M059J (cell line): ENCODE results near the gene EIF2A. TPM values are rescaled to one million over a fixed set of nuclear protein-coding genes. Genes with fewer than 3 reads are reported as not detected.
"Not testable (repeated sequence)": the region's sequence is repeated elsewhere in the genome, so short reads cannot be mapped to it uniquely, and the experiment has no call there.

Source experiments
- DNase-seq: peaks from one replicate; pipeline ENCODE4 v3.0.0-alpha.2; 2012; ENCODE audit warnings: low read depth
- total RNA-seq: library from RNA; depleted of rRNA; stranded (reverse); fragments of >200 nt; shearing (Covaris generic); gene quantifications from 2 replicates; pipeline ENCODE4 v1.2.3, GENCODE V29; 2014

The EIF2A gene
- total RNA-seq, 1 experiment from 2014 or later, result 227 TPM

DNA sequence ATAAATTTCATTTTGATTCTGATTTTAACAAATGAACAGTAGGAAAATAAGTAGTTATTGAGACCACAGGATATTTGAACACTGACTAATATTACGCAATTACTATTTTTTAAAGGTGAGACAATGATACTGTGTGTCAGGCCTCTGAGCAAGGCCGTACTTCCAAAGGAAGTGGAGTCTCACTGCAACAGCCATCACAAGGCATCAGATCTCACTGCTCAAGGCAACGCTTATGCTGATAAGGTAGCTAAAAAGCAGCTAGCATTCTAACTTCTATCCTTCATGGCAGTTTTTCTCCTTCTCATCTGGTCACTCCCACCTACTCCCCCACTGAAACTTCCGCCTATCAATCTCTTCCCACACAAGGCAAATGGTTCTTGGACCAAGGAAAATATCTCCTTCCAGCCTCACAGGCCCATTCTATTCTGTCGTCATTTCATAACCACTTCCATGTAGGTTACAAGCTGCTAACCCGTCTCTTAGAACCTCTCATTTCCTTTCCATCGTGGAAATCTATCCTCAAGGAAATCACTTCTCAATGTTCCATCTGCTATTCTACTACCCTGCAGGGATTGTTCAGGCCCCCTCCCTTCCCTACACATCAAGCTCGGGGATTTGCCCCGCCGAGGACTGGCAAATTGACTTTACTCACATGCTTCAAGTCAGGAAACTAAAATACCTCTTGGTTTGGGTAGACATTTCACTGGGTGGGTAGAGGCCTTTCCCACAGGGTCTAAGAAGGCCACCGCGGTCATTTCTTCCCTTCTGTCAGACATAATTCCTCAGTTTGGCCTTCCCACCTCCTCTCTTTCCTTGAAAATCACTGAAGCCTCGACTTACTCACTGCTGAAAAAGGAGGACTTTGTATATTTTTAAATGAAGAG, 54.3 kb downstream of the EIF2A start:
- peak; percentile 52 for DNase-seq

DNA sequence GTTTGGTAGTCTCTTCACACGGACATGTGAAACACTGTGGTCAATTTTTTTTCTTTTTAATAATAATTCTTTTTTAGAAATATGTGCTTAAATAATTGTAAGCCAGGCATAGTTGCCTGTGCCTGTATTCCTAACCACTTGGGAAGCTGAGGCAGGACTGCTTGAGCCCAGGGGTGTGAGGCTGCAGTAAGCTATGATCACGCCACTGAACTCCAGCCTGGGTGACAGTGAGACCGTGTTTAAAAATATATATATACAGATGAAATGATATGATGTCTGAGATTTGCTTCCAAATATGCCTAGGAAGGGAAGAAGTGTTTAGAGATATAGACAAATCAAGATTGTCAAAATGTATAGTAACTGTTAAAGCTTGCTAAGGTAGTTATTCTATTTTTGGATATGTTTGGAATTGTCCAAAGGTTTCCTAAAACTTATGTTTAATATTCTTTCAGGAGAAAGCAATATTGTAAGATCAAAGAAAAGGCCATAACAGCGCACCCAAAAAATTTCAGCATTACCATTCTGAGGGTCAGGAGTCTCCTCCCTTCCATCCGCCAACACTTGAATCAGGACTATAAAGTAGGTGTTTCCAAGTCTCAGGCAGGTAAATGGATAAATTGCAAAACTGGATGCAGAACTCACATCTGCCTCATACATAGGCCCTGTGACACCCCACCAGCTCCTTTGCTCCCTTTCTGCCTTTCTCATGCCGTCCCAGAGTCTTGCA, 56.0 kb downstream of the EIF2A start:
- DNase-seq, result no peak

DNA sequence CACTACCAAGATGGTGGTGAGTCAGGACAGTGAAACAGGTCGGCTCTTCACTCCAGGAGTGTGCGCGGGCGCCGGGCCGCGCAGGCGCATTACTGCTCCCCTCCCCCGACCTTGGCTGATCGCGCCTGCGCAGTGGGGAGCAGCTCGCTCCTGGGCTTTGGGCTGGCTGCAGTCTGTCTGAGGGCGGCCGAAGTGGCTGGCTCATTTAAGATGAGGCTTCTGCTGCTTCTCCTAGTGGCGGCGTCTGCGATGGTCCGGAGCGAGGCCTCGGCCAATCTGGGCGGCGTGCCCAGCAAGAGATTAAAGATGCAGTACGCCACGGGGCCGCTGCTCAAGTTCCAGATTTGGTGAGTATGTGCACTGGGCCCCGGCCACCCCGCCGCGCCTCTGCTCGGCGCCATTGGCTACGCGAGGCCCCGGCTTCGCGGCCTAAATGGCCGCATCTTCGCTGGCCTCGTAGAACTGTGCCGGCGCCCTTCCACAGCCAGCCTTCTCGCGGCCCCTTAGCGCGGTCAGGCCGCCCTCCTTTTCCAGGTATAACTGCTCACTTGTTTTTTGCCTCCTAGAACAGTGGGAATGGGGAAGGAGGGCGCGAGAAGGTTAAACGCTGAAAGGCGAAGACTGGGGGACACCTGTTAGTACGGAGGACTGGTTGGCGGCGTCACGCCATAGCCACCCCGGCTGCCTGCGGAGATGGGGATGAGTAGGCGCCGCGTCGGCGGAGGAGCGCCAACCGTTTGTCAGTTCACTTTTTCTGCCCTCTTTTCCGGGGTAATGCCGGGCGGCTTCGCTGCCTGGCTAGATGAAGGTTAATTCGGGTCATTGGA, 56.8 kb downstream of the EIF2A start, which contains the start of gene SELENOT:
TSS of gene SELENOT (plus strand) at position 169 of the 827 bp plus-strand sequence. CDS start at position 211, 42 bp downstream.
- peak; percentile 97 for DNase-seq

DNA sequence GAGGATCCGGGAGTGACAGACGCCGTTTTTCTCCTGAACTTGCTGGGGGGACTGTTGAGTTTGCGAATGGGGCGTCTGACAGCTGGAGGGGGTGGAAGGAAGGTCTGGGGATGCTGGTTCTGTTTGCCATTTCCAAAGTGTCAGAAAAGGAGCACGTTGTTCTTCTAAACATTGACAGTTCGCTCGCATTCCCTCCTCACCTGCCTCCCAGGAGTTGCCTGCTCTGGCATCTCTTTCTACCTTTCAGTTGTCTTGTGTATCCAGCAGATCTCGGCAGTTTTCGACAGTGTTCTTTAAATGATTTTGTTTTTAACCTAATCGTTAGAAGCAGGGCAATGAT, 57.4 kb downstream of the EIF2A start:
- DNase-seq, result no peak

DNA sequence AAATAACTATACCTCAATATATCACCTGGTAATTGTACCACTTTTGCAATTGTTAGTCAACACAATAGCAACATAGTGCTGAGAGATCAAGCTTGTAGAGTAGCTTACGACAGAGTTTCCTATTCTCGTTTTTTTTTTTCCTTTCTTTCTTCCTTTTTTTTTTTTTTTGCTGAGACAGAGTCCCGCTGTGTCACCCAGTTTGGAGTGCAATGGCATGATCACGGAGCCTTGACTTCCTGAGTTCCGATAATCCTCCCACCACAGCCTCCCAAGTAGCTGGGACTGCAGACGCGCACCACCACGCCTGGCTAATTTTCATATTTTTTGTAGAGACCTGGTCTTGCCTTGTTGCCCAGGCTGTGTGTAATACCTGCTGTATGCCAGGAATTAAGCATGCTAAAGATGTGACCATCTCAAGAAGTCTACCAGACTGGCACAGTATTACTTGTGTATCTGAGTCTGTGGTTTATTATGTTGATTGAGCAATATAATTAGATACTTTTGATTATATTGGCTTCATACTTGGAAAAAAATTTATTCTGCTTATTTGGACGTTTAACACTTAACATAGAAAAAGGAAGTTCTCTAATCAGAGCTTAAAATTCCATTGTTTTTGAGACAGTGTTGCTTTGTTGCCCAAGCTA, 59.5 kb downstream of the EIF2A start:
- no peak for DNase-seq

DNA sequence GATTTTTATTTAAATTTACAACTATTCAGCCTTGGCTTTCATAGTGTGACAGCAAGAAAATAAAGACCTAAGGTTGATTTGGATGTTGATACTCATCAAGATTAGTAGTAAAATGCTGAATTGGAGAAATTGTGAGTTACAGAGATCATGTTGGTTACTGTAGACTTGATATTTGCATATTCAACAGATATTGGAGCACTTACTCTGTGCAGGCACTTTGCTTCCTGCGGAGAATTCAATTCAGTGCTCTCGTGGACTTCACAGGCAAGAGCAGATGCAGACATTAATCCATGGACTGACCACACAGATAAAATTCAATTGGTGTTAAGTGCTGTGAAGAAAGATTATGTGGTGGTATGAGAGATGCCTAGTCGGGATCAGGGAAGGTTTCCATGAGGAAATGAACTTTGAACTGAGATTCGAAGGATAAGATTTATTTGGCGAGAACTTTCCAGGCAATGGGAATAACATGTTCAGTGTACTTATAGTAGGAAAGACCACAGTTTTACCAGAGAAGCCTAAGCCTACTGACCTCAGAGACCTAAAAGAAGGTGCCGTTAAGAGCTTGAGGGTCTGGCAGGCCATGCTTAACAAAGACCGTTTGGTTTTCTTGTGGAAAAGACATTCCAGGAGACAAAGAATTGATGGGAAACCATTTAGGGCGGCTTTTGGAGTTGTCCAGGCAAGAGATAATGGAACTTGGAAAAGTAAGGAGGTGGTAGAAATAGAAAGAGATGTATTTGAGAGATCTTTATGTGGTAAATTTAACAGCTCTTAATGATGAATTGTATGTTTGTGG, 60.9 kb downstream of the EIF2A start:
- DNase-seq, result no peak

DNA sequence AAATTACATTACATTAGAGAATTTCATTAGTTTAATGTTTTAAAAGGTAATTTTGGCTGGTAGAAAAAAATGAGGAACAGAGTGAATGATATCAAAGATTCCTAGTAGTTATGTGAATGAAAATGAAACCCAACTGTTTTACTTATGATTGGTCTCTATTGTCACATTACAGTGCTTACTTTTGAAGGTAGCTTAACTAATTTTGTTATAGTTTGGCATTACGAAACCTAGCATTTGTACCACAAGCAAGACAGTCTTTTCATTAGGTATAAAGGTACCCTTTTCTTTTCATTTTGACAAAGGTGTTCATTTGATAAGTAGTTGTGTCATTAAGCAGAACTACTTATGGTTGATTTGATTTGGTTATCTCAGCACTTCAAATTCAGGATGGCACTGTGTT, 63.4 kb downstream of the EIF2A start:
- DNase-seq, result no peak

DNA sequence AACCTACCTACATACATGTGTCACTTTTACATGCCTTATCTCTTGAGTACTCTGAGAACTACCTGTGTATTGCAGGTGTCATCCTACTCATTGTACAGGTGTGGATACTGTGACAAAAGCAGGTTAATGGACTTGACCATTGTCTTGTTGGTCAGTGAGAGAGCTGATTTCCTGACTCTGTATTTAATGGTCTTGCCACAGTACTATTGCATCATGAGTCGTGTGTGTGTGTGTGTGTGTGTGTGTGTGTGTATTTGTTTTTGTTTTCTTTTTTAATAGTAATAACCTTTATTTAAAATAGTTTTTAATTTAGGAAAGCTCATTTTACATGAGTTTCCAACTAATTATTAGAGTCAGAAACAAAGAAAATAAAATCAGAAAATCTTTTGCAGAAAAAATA, 64.2 kb downstream of the EIF2A start:
- DNase-seq, result no peak

DNA sequence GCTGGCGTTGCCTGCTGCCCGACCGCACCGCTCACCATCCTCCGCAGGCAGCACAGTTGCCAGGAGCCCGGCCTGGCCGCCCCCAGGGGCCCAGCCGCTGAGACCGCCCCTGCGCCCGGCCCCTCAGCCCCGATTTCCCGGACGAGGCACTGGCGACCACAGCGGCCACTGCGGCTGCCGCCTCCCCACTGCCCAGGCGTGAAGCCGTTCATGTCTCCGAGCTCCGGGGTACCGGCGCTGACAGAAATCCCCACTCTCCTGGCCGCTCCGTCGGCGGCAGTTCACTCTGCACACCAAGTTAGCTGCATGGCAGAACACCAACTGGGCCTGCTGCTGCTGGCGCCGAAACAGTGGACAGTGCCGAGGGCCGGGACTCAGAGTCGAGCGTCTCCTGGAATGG, 65.1 kb downstream of the EIF2A start:
- DNase-seq, result no peak

DNA sequence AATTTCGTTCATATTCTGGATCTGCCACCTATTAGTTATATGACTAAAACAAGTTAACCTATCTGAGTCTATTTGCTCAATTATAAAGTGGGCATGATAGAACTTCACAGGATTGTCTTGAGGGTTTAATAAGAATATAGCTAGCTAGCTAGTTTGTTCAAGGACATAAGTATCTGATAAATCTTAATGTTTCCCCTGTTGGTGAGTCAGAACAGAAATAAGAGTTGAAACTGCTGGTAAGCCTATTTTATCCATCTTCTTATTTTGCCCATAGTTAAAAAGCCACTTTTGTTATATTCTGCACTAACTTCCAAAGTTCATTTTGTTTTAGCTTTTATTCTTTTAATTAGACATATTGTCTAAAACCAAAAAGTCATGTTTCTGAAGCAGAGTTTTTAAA, 65.9 kb downstream of the EIF2A start:
- no peak for DNase-seq

DNA sequence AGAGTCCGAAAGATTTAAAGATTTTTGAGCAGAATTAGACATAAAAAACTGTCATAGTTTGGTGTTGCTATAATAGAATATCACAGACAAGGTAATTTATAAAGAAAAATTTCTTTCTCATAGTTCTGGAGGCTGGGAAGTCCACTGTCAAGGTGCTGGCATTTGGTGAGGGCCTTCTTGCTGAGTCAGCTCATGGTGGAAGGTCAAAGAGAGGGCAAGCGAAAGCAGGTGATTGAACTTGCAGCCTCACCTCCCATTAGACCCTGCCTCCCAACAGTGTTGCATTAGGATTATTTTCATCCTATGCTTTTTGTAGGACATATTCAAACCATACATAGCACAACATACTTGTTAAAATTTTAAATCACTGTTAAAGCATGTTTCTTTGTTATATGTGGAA, 66.4 kb downstream of the EIF2A start:
- no peak for DNase-seq

DNA sequence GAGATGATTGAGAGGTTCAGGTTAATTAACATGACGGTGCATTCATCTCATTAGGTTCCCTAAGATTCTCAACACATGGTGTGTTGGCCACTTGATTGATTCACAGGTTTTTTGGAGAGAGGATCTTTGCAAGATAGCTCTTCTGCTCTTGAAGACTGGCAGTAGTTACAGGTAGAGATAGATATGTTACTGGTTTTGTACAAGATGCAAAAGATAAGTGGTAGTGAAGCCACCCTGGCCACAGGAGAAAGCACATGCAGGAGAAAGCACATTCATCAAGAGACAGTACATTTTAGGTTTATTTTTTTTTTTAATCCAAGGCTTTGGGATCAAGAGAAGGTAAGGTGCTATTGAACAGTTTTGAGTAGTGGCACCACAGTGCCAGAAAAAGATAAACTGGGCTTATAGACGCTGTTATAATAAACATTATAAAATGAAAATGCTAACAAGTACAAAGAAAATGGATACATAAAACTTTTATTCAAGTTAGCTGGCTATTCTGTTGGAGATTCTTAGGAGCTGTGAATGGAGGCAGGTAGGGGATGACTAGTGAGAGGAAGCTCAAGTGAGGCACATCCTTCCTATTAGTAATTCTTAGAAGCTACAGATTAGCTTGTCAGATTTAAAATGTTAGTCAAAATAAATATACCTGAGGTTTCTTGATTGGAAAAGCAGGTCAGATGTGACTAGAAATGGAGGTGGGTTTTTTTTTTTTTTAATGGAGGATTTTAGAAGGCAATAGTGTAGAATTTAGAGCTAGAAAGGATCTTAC, 67.3 kb downstream of the EIF2A start:
- no peak for DNase-seq

DNA sequence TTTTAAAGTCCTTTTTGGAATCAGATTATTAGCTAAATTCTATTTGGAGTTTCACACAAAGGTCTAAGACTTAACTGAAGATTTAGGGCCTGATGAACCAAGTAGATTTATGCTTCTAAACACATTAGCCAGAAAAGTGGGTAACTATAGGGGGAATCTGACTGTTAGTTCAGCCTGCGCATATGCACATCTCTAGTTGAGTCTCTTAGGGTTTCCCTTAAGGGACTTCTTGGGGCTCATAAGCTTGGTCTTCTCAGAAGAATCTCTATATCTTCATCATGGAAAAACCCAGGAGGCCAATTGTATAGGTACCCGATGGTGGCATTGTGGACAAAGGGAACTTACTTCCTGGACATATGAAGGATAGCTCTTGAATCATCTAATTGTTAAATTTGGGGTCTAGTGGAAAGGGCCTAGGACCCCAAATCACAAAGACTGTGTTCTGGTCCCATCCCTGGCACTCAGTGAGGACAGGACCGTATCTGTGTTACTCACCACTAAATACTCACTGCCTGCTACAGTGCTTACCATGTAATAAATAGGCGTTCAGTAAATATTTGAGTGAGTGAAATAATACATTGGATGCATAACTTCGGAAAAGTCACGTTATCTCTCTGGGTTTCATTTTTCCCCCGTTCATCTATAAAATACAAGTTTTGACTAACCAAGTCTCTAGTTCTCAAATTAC, 73.6 kb downstream of the EIF2A start:
- DNase-seq, result no peak

DNA sequence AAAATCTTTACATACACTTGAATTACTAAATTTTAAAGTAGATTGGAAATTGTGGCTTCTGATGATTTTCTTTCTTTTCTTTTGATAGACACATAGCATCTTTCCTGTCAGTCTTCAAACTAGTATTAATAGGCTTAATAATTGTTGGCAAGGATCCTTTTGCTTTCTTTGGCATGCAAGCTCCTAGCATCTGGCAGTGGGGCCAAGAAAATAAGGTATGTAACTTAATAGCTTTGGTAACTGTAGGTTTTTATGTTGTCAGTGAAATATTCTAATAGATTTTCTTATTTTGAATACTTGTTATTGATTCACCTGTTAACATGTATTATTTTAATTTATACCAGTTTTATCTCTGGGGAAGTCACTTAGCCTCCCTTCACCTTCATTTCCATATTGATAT, 76.4 kb downstream of the EIF2A start:
- DNase-seq, result not testable (repeated sequence)

DNA sequence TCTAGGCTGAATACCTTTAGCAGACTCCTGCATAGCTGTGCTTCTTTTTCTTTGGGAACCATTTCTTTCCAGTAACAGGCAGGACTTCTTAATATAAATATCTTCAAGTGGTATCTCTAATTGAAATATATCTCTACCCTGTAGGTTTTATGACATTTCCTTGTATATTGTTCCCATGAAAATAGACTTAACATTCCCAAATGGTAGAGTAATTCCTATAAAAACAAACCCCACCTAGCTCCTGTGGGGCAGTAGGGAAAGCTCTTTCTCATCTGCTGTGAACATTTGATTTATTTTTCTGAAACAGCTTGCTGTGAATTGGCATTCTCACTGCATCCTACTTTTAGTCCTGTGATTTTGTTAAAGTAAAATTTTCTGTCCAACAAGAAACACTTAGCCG, 77.4 kb downstream of the EIF2A start:
- DNase-seq, result no peak

DNA sequence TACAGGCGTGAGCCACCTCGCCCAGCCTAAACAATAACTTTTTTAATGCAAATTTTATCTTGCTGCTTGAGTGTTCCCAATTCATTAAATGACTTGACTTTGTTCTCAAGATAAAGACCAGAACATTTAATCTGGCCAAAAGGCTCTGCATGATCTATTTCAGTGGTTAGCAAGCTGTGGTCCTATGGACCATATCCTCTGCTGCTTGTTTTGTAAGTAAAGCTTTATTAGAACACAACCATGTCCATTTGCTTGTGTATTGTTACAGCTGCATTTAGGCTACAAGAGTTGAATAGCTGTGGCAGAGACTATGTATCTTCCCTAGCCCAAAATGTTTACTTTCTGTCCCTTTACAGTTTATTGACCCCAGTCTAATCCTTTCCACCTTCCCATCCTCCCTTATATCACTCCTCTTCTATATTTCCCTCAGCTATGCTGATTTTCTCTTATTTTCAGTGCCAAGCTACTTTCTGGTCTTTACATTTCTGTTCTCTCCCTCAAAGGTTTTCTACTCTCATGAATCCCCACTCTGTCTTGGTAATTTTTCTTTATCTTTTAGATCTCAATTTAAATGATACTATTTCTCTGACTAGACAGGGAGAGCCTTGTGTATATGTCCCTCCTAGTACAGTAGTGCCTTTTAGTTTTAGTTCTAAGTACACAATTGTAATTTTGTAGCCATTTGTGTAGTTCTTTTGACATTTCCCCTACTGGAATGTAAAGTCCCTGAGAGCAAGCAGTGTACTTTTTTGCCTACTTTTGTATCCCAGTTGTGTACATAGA, 79.8 kb downstream of the EIF2A start:
- DNase-seq, result no peak

DNA sequence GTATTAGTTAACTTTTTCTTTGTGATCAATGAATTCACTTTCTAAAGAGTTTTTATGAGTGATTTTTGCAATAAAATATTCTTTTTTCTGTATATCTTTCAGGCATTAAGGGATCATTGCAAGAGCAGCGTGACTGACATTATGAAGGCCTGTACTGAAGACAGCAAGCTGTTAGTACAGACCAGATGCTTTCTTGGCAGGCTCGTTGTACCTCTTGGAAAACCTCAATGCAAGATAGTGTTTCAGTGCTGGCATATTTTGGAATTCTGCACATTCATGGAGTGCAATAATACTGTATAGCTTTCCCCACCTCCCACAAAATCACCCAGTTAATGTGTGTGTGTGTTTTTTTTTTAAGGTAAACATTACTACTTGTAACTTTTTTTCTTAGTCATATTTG, 81.0 kb downstream of the EIF2A start:
- DNase-seq, result no peak

DNA sequence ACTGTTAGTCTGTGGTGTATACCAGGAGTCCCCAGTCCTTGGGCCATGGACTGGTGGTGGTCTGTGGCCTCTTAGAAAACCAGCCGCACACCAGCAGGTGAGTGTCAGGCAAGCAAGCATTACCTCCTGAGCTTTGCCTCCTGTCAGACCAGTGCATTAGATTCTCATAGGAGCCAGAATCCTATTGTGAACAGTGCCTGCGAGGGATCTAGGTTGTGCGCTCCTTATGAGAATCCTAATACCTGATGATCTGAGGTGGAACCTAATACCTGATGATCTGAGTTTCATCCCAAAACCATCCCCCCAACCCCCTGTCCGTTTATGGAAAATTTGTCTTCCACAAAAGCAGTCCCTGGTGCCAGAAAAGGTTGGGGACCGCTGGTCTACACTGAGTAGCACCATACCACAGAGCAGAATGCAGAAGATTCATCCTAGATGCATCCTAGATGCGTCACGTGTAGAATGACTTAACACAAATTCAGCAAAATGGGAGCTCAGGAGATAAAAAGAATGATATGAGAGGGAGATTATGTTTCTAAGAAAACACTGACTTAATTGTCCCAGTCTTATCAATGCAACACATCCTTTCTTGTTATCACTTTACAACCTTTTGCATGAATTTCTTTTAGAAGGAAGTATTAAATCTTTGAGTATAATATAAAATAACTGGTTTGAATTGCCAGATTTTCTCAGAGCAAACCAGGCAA, 85.1 kb downstream of the EIF2A start:
- DNase-seq, result no peak
